KMS-11 (cell line): ENCODE data around the gene CUEDC1.

Source experiments
- H2AFZ ChIP-seq: fragments of 200-600 bp; sonication (generic); 2 replicates; pipeline ENCODE4 v1.6.1; 2016; ENCODE audit warnings: antibody characterized with exemption, mixed run types, low read depth
- H3K27ac ChIP-seq: fragments of 200-600 bp; sonication (generic); 2 replicates; pipeline ENCODE4 v1.6.1; 2016; ENCODE audit warnings: mild to moderate bottlenecking, mixed run types
- H3K27me3 ChIP-seq: fragments of 200-600 bp; sonication (generic); 2 replicates; pipeline ENCODE4 v1.6.1; 2017; ENCODE audit warnings: mild to moderate bottlenecking, low read depth, mixed run types, moderate library complexity; ENCODE audit not compliant: insufficient read depth
- H3K36me3 ChIP-seq: fragments of 200-600 bp; sonication (generic); 2 replicates; pipeline ENCODE4 v1.6.1; 2017; ENCODE audit warnings: mild to moderate bottlenecking, mixed run types; ENCODE audit not compliant: insufficient read depth
- H3K4me1 ChIP-seq: fragments of 200-600 bp; sonication (generic); 2 replicates; pipeline ENCODE4 v1.6.1; 2016; ENCODE audit warnings: mild to moderate bottlenecking, low read depth, mixed run types; ENCODE audit not compliant: poor library complexity, severe bottlenecking
- H3K4me2 ChIP-seq: fragments of 200-600 bp; sonication (generic); 2 replicates; pipeline ENCODE4 v1.7.0; 2016; ENCODE audit warnings: mild to moderate bottlenecking, mixed run types
- H3K4me3 ChIP-seq: fragments of 200-600 bp; sonication (generic); IDR thresholded peaks from 2 replicates; pipeline ENCODE4 v1.6.1; 2017; ENCODE audit warnings: low read depth, low read length, mixed read lengths; ENCODE audit not compliant: insufficient read depth
- H3K79me2 ChIP-seq: fragments of 200-600 bp; sonication (generic); 2 replicates; pipeline ENCODE4 v1.6.1; 2016; ENCODE audit warnings: low read depth, mixed run types; ENCODE audit not compliant: insufficient read depth
- H3K9ac ChIP-seq: fragments of 200-600 bp; sonication (generic); 2 replicates; pipeline ENCODE4 v1.6.1; 2016; ENCODE audit warnings: mild to moderate bottlenecking, mixed run types
- H4K20me1 ChIP-seq: fragments of 200-600 bp; sonication (generic); 2 replicates; pipeline ENCODE4 v1.6.1; 2016; ENCODE audit warnings: mild to moderate bottlenecking, mixed run types; ENCODE audit not compliant: insufficient read depth
- CTCF ChIP-seq: fragments of 200-600 bp; sonication (generic); conservative IDR thresholded peaks from 2 replicates; pipeline ENCODE4 v1.6.1; 2017; ENCODE audit warnings: low read depth, mild to moderate bottlenecking, antibody characterized with exemption, low read length, moderate library complexity, mixed read lengths

CUEDC1 gene

GRCh38 chr17:57918017-57918895 is 37.0 kb downstream of the CUEDC1 start:
- no peaks in the 10 kb centered on the region for H3K27me3 ChIP-seq
- H3K27ac ChIP-seq = no peak overlapping the region
- no peak overlapping the region for H3K4me2 ChIP-seq
- no peaks in the 10 kb centered on the region for H4K20me1 ChIP-seq
- H3K4me3 ChIP-seq = no peak overlapping the region
- H3K4me1 ChIP-seq = no peaks in the 10 kb centered on the region
- H3K79me2 ChIP-seq = no peaks in the 10 kb centered on the region
- TF ChIP-seq CTCF = no peak
- H3K36me3 ChIP-seq = no peaks in the 10 kb centered on the region
- no peak overlapping the region for H3K9ac ChIP-seq
- no peak overlapping the region for H2AFZ ChIP-seq

- Histone ChIP-seq H3K4me2 (no peak overlapping the region), H3K79me2 (no peaks in the 10 kb centered on the region), H2AFZ (no peak overlapping the region), H3K4me1 (no peaks in the 10 kb centered on the region), H3K9ac (no peak overlapping the region), H3K27ac (no peak overlapping the region), H3K36me3 (no peaks in the 10 kb centered on the region), H4K20me1 (no peaks in the 10 kb centered on the region), H3K4me3 (no peak overlapping the region), H3K27me3 (no peaks in the 10 kb centered on the region)
- TF ChIP-seq CTCF = no peak
Measured at GRCh38 chr17:57916925-57917858, 38.0 kb downstream of the CUEDC1 start.

- H3K4me3 ChIP-seq = no peak overlapping the region
- no peak for TF ChIP-seq CTCF
- H4K20me1 ChIP-seq = no peaks in the 10 kb centered on the region
- H3K4me2 ChIP-seq = no peak overlapping the region
- no peaks in the 10 kb centered on the region for H3K36me3 ChIP-seq
- no peaks in the 10 kb centered on the region for H3K4me1 ChIP-seq
- H2AFZ ChIP-seq = no peak overlapping the region
- no peak overlapping the region for H3K27ac ChIP-seq
- H3K27me3 ChIP-seq = no peaks in the 10 kb centered on the region
- H3K9ac ChIP-seq = no peak overlapping the region
- no peaks in the 10 kb centered on the region for H3K79me2 ChIP-seq
Measured at GRCh38 chr17:57915985-57916757, 39.0 kb downstream of the CUEDC1 start.

- Histone ChIP-seq H2AFZ (no peak overlapping the region), H3K27ac (no peak overlapping the region), H3K79me2 (no peaks in the 10 kb centered on the region), H3K4me1 (no peaks in the 10 kb centered on the region), H4K20me1 (no peaks in the 10 kb centered on the region), H3K27me3 (no peaks in the 10 kb centered on the region), H3K9ac (no peak overlapping the region), H3K4me2 (no peak overlapping the region), H3K36me3 (no peaks in the 10 kb centered on the region), H3K4me3 (no peak overlapping the region)
- TF ChIP-seq CTCF = no peak
Measured at GRCh38 chr17:57915544-57915943, 39.7 kb downstream of the CUEDC1 start.
